Stimulated activated CD4-positive, alpha-beta T cell treated with anti-CD3 and anti-CD28 coated beads, TNF-alpha, amount 100 ng/mL, for 48 hours (primary cell): ENCODE measurements around the gene KIF22.
"Not testable (repeated sequence)": the region's sequence is repeated elsewhere in the genome, so short reads cannot be mapped to it uniquely, and the experiment has no call there.

ENCODE experiments used
- DNase-seq, 3 donors: peaks; one replicate each; pipeline ENCODE4 v3.0.0-alpha.2; 2020; ENCODE audit warnings: low read depth in 3 of 3

KIF22 gene

GRCh38 chr16:29790183-29790948 lies at the start of gene KIF22:
TSS of gene KIF22 (plus strand) at chr16:29790751. CDS start at chr16:29790760, 9 bp downstream.
- peak; percentile 100 for DNase-seq

GRCh38 chr16:29742683-29743275 lies 47.8 kb upstream of the KIF22 start:
- DNase-seq: no peak

GRCh38 chr16:29743475-29743826 lies 47.1 kb upstream of the KIF22 start:
- no peak for DNase-seq

GRCh38 chr16:29743827-29744531 lies 46.6 kb upstream of the KIF22 start:
- no peak for DNase-seq

GRCh38 chr16:29744541-29745101 lies 45.9 kb upstream of the KIF22 start:
- DNase-seq: no peak

- peak in 1 of 3 donors; percentile 8 for DNase-seq
These were observed 45.3 kb upstream of the KIF22 start for GRCh38 chr16:29745121-29745852.

- DNase-seq: peak; percentile 69 to 79 (median 74)
These were observed 44.7 kb upstream of the KIF22 start, which contains the start of gene C16orf54 for GRCh38 chr16:29745853-29746345. TSS of gene C16orf54 (minus strand) at chr16:29745990. CDS start at chr16:29744951, 1,039 bp downstream.

GRCh38 chr16:29746518-29746917 lies 44.0 kb upstream of the KIF22 start:
- not testable (repeated sequence) for DNase-seq

- no peak for DNase-seq
These were observed 42.4 kb upstream of the KIF22 start for GRCh38 chr16:29747947-29748759.

- DNase-seq: not testable (repeated sequence)
These were observed 41.8 kb upstream of the KIF22 start for GRCh38 chr16:29748760-29749149.

GRCh38 chr16:29753516-29753915 lies 37.0 kb upstream of the KIF22 start:
- DNase-seq: no peak

- no peak for DNase-seq
These were observed 33.9 kb upstream of the KIF22 start for GRCh38 chr16:29756654-29757053.

- not testable (repeated sequence) for DNase-seq
These were observed 33.5 kb upstream of the KIF22 start for GRCh38 chr16:29757086-29757485.

- DNase-seq: no peak
These were observed 32.5 kb upstream of the KIF22 start for GRCh38 chr16:29757950-29758466.

- no peak for DNase-seq
These were observed 29.8 kb upstream of the KIF22 start for GRCh38 chr16:29760567-29761279.

- not testable (repeated sequence) for DNase-seq
These were observed 29.3 kb upstream of the KIF22 start for GRCh38 chr16:29761280-29761651.

GRCh38 chr16:29761882-29762281 lies 28.7 kb upstream of the KIF22 start:
- DNase-seq: no peak

- DNase-seq: no peak
These were observed 27.2 kb upstream of the KIF22 start for GRCh38 chr16:29763326-29763725.

GRCh38 chr16:29765167-29766032 lies 25.2 kb upstream of the KIF22 start:
- no peak for DNase-seq
